Measurements from ENCODE around the gene CNDP2.
"Not testable (repeated sequence)": the region's sequence is repeated elsewhere in the genome, so short reads cannot be mapped to it uniquely, and the experiment has no call there.

Gene CNDP2

DNA sequence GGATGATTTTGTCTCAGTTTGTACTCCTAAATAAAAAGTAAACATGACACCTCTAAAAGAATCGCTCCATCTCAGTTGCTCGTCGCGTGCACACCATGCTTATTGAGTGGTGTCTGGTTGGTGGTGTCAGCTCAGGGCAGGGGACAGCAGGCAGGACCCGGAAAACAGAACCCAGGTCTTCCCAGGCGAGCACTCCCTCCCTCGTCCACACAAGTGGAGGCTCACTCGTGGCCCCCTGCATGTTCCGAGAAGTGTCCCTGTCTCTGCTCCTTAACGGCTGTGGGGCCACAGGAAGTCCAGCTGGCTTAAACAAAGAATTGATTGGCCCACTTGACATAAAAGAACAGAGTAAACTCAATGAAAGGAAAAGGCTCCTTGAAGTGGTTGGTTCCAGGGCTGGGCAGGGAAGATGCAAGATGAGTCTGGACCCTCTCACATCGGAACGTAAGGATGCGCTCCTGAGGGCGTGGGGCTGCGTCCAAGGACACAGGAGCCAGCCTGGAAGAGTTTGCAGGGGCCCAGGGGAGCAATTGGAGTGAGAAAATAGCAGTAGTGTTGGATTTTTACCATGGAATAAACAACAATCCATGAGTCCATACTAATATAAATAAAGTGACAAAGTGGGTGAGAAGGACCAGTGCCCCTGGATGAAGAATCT is 25.0 kb downstream of the CNDP2 start:
- WGBS (ENCODE audit: insufficient coverage) = 97% methylated on average over 14 of the region's 15 CpGs
- no peaks in the 10 kb centered on the region for H3K27me3 ChIP-seq (replicated peaks in 2 of 5; ENCODE audit: control insufficient read depth in 4 of 5, insufficient read depth in 5 of 5, low read length in 4 of 5)
- H3K27ac ChIP-seq (ENCODE audit: insufficient read depth in 1 of 2, low read depth in 1 of 2, low read length in 2 of 2, poor library complexity in 1 of 2, severe bottlenecking in 2 of 2) = no peak overlapping the region
- CTCF ChIA-PET = interaction anchor here (1.5 kb wide), 1 partner anchor 16 kb away, joined by 5 read pairs; no protein-coding TSS in a partner anchor
- H3K4me3 ChIP-seq (ENCODE audit: control insufficient read depth in 1 of 7, extremely low read depth in 1 of 7, insufficient read depth in 4 of 7, low read depth in 2 of 7, low read length in 6 of 7) = no peak overlapping the region
- peaks cover 0 to 30% (median 20%) of the 10 kb centered on the region in 4 experiments for H3K4me1 ChIP-seq (ENCODE audit: control extremely low read depth in 1 of 4, control insufficient read depth in 4 of 4, insufficient read depth in 4 of 4, low read length in 3 of 4)
- H3K9me3 ChIP-seq (ENCODE audit: control extremely low read depth in 1 of 5, control insufficient read depth in 4 of 5, insufficient read depth in 2 of 5, low read depth in 1 of 5, low read length in 4 of 5) = no peaks in the 10 kb centered on the region
- peaks cover 6 to 54% (median 37%) of the 10 kb centered on the region in 4 experiments for H3K36me3 ChIP-seq (ENCODE audit: control insufficient read depth in 4 of 4, insufficient read depth in 4 of 4, low read length in 3 of 4)
- DNase-seq = no peak
- POLR2A ChIA-PET = no interaction called here

DNA sequence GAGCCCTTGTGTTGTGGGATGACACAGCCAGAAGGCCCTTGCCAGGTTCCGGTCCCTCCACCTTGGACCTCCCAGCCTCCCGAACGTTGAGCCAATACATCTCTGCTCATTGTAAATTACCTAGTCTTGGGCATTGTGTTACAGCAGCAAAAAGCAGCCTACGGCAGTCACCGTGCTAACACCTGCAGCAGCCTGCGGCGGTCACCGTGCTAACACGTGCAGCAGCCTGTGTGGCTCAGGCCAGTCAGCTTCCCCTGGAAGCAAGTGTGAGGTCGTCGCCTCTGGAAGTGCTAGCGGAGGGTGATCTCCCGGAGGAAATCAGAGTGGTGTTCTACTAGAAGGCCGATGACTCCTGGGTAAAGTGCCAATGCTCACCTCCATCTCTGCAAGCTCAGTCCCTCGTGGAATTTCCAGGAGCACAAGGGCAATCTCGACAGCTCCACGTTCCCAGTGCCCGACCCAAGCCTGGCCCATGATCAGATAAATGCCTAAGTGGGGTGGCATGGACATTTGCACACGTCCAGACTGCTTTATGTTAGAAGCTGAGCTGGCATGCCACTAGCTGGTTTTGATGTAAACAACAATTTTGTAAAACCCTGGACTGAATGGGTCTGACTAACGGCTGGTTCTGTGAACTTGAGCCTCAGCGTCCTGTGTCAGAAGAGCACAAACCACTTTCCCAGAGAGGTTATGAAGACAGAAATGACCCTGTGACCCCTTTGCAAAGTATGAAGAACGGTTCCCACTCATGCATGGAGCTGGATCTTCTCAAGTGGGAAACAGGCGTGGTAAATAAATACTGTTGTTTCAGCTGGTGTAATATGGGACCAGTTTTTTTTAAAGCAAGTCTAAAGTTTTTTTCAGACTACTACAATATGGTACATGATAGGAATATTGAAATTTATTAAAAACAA is 26.7 kb downstream of the CNDP2 start:
- Histone ChIP-seq H3K27ac (ENCODE audit: insufficient read depth in 1 of 2, low read depth in 1 of 2, low read length in 2 of 2, poor library complexity in 1 of 2, severe bottlenecking in 2 of 2) (no peak overlapping the region), H3K36me3 (ENCODE audit: control insufficient read depth in 4 of 4, insufficient read depth in 4 of 4, low read length in 3 of 4) (peaks cover 6 to 39% (median 28%) of the 10 kb centered on the region in 4 experiments), H3K9me3 (ENCODE audit: control extremely low read depth in 1 of 5, control insufficient read depth in 4 of 5, insufficient read depth in 2 of 5, low read depth in 1 of 5, low read length in 4 of 5) (no peaks in the 10 kb centered on the region), H3K4me1 (ENCODE audit: control extremely low read depth in 1 of 4, control insufficient read depth in 4 of 4, insufficient read depth in 4 of 4, low read length in 3 of 4) (peaks cover 0 to 30% (median 20%) of the 10 kb centered on the region in 4 experiments), H3K4me3 (ENCODE audit: control insufficient read depth in 1 of 7, extremely low read depth in 1 of 7, insufficient read depth in 4 of 7, low read depth in 2 of 7, low read length in 6 of 7) (no peak overlapping the region), H3K27me3 (replicated peaks in 2 of 5; ENCODE audit: control insufficient read depth in 4 of 5, insufficient read depth in 5 of 5, low read length in 4 of 5) (no peaks in the 10 kb centered on the region)
- CTCF ChIA-PET = interaction anchor here (0.7 to 1.5 kb wide), 3 partner anchors 8 to 23 kb away, joined by 3 to 5 read pairs (median 3); no protein-coding TSS in a partner anchor
- no peak for DNase-seq
- POLR2A ChIA-PET = no interaction called here
- WGBS (ENCODE audit: insufficient coverage) = 99% methylated on average over 21 of the region's 23 CpGs

GRCh38 chr18:74524097-74524496 is 27.9 kb downstream of the CNDP2 start:
- Histone ChIP-seq H3K9me3 (ENCODE audit: control extremely low read depth in 1 of 5, control insufficient read depth in 4 of 5, insufficient read depth in 2 of 5, low read depth in 1 of 5, low read length in 4 of 5) (no peaks in the 10 kb centered on the region), H3K36me3 (ENCODE audit: control insufficient read depth in 4 of 4, insufficient read depth in 4 of 4, low read length in 3 of 4) (peaks cover 2 to 29% (median 18%) of the 10 kb centered on the region in 4 experiments), H3K27ac (ENCODE audit: insufficient read depth in 1 of 2, low read depth in 1 of 2, low read length in 2 of 2, poor library complexity in 1 of 2, severe bottlenecking in 2 of 2) (peak overlapping the region in 1 of 2 experiments; percentile 35), H3K4me3 (ENCODE audit: control insufficient read depth in 1 of 7, extremely low read depth in 1 of 7, insufficient read depth in 4 of 7, low read depth in 2 of 7, low read length in 6 of 7) (peak overlapping the region in 2 of 7 experiments; percentile 44 to 65), H3K27me3 (replicated peaks in 2 of 5; ENCODE audit: control insufficient read depth in 4 of 5, insufficient read depth in 5 of 5, low read length in 4 of 5) (no peaks in the 10 kb centered on the region), H3K4me1 (ENCODE audit: control extremely low read depth in 1 of 4, control insufficient read depth in 4 of 4, insufficient read depth in 4 of 4, low read length in 3 of 4) (peaks cover 0 to 22% (median 16%) of the 10 kb centered on the region in 4 experiments)
- peak; percentile 84 to 92 (median 92) for DNase-seq
- ChIA-PET POLR2A (no interaction called here), CTCF (no interaction called here)
- 0% methylated on average over 5 of the region's 5 CpGs for WGBS (ENCODE audit: insufficient coverage)

- POLR2A ChIA-PET; H3K27ac ChIP-seq (ENCODE audit: insufficient read depth in 1 of 2, low read depth in 1 of 2, low read length in 2 of 2, poor library complexity in 1 of 2, severe bottlenecking in 2 of 2); H3K9me3 ChIP-seq (ENCODE audit: control extremely low read depth in 1 of 5, control insufficient read depth in 4 of 5, insufficient read depth in 2 of 5, low read depth in 1 of 5, low read length in 4 of 5); H3K4me3 ChIP-seq (ENCODE audit: control insufficient read depth in 1 of 7, extremely low read depth in 1 of 7, insufficient read depth in 4 of 7, low read depth in 2 of 7, low read length in 6 of 7); DNase-seq; H3K27me3 ChIP-seq (replicated peaks in 2 of 5; ENCODE audit: control insufficient read depth in 4 of 5, insufficient read depth in 5 of 5, low read length in 4 of 5): not testable (repeated sequence)
- CTCF ChIA-PET = interaction anchor here (1.4 to 1.5 kb wide), 2 partner anchors 14 to 172 kb away, joined by 3 to 4 read pairs; no protein-coding TSS in a partner anchor
- 100% methylated on average over 5 of the region's 7 CpGs for WGBS (ENCODE audit: insufficient coverage)
- H3K4me1 ChIP-seq (ENCODE audit: control extremely low read depth in 1 of 4, control insufficient read depth in 4 of 4, insufficient read depth in 4 of 4, low read length in 3 of 4) = peaks cover 0 to 15% (median 12%) of the 10 kb centered on the region in 4 experiments
- peaks cover 2 to 21% (median 11%) of the 10 kb centered on the region in 4 experiments for H3K36me3 ChIP-seq (ENCODE audit: control insufficient read depth in 4 of 4, insufficient read depth in 4 of 4, low read length in 3 of 4)
Measured at GRCh38 chr18:74524915-74525314, 28.8 kb downstream of the CNDP2 start.

DNA sequence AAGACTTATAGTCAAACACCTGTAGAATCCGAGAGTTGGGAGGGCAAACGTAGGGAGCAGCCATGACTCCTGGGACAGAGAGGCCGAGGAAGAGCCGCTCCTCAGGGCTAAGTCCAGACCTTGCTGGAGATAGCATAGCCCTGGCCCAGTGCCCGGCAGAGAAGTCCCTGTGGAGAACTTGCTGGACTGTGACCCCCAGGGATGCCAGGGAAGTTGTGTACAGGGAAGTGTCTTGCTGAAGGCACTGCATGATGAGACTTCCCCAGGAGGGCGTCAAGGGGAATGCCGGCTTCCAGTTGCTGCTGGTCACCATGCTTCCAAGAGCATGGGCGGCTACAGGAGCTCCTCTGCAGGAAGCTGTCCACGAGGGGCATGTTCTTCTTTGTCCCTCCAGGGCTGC is 29.6 kb downstream of the CNDP2 start:
- ChIA-PET CTCF (interaction anchor here (1.4 to 1.5 kb wide), 2 partner anchors 14 to 172 kb away, joined by 3 to 4 read pairs; no protein-coding TSS in a partner anchor), POLR2A (no interaction called here)
- Histone ChIP-seq H3K4me3 (ENCODE audit: control insufficient read depth in 1 of 7, extremely low read depth in 1 of 7, insufficient read depth in 4 of 7, low read depth in 2 of 7, low read length in 6 of 7) (no peak overlapping the region), H3K27ac (ENCODE audit: insufficient read depth in 1 of 2, low read depth in 1 of 2, low read length in 2 of 2, poor library complexity in 1 of 2, severe bottlenecking in 2 of 2) (no peak overlapping the region), H3K9me3 (ENCODE audit: control extremely low read depth in 1 of 5, control insufficient read depth in 4 of 5, insufficient read depth in 2 of 5, low read depth in 1 of 5, low read length in 4 of 5) (no peaks in the 10 kb centered on the region), H3K36me3 (ENCODE audit: control insufficient read depth in 4 of 4, insufficient read depth in 4 of 4, low read length in 3 of 4) (peaks cover 0 to 13% (median 5%) of the 10 kb centered on the region in 4 experiments), H3K4me1 (ENCODE audit: control extremely low read depth in 1 of 4, control insufficient read depth in 4 of 4, insufficient read depth in 4 of 4, low read length in 3 of 4) (peaks cover 0 to 15% (median 12%) of the 10 kb centered on the region in 4 experiments), H3K27me3 (replicated peaks in 2 of 5; ENCODE audit: control insufficient read depth in 4 of 5, insufficient read depth in 5 of 5, low read length in 4 of 5) (no peaks in the 10 kb centered on the region)
- no peak for DNase-seq
- WGBS (ENCODE audit: insufficient coverage) = 100% methylated on average over 8 of the region's 9 CpGs

DNA sequence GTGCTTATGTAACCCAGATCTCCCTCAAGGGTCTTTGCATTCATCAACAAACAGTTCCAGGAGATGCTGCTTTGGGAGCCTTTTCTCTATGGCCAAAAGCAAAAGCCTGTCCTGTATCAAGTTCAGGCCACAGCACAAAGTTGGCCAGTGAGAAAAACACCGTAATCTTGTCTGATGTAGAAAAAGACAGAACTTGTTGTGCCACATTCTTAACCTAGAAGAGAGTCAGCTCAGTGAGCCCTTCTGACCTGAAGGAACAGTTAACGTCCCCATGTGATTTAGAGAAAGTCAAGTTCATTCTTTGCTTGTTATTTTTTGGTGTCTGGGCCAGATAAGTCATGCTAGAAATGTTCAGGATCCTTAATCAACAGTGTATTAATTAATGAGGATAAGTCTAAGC is 30.3 kb downstream of the CNDP2 start:
- no peak for DNase-seq
- no peak overlapping the region for H3K4me3 ChIP-seq (ENCODE audit: control insufficient read depth in 1 of 7, extremely low read depth in 1 of 7, insufficient read depth in 4 of 7, low read depth in 2 of 7, low read length in 6 of 7)
- H3K27me3 ChIP-seq (replicated peaks in 2 of 5; ENCODE audit: control insufficient read depth in 4 of 5, insufficient read depth in 5 of 5, low read length in 4 of 5) = no peaks in the 10 kb centered on the region
- peaks cover 0 to 15% (median 12%) of the 10 kb centered on the region in 4 experiments for H3K4me1 ChIP-seq (ENCODE audit: control extremely low read depth in 1 of 4, control insufficient read depth in 4 of 4, insufficient read depth in 4 of 4, low read length in 3 of 4)
- 100% methylated on average over 2 of the region's 2 CpGs for WGBS (ENCODE audit: insufficient coverage)
- ChIA-PET CTCF (no interaction called here), POLR2A (interaction anchor here (0.6 kb wide), 1 partner anchor 9 kb away, joined by 3 read pairs; no protein-coding TSS in a partner anchor)
- H3K27ac ChIP-seq (ENCODE audit: insufficient read depth in 1 of 2, low read depth in 1 of 2, low read length in 2 of 2, poor library complexity in 1 of 2, severe bottlenecking in 2 of 2) = no peak overlapping the region
- H3K9me3 ChIP-seq (ENCODE audit: control extremely low read depth in 1 of 5, control insufficient read depth in 4 of 5, insufficient read depth in 2 of 5, low read depth in 1 of 5, low read length in 4 of 5) = no peaks in the 10 kb centered on the region
- H3K36me3 ChIP-seq (ENCODE audit: control insufficient read depth in 4 of 4, insufficient read depth in 4 of 4, low read length in 3 of 4) = peaks cover 0 to 5% (median under 1%) of the 10 kb centered on the region in 4 experiments
